SK-N-SH (cell line): ENCODE data around the gene CBX8.
A peak's percentile ranks its signal among the peaks of the same experiment; 100 is the strongest.

Experiments used
- EZH2phosphoT487 ChIP-seq: fragments of 200-600 bp; sonication (generic); IDR thresholded peaks from 2 replicates; pipeline ENCODE4 v1.6.1; 2017; ENCODE audit warnings: low read depth, mixed run types, mild to moderate bottlenecking, antibody characterized with exemption, moderate library complexity, borderline replicate concordance
- GABPA ChIP-seq: IDR thresholded peaks from 2 replicates; pipeline ENCODE4 v1.4.0; 2012; ENCODE audit warnings: low read depth, mild to moderate bottlenecking
- GATA2 ChIP-seq: sonication (generic); formaldehyde crosslinking; IDR thresholded peaks from 2 replicates; pipeline ENCODE4 v1.5.0; 2020; ENCODE audit warnings: mild to moderate bottlenecking, missing genetic modification reagents
- POLR2AphosphoS5 ChIP-seq: IDR thresholded peaks from 2 replicates; pipeline ENCODE4 v1.6.1; 2012; ENCODE audit warnings: low read depth, low read length
- SIN3A ChIP-seq: IDR thresholded peaks from 2 replicates; pipeline ENCODE4 v1.6.1; 2012; ENCODE audit warnings: low read depth, mild to moderate bottlenecking, low read length, moderate library complexity, borderline replicate concordance
- TAF1 ChIP-seq: IDR thresholded peaks from 2 replicates; pipeline ENCODE4 v1.6.1; 2012; ENCODE audit warnings: low read depth, mild to moderate bottlenecking, low read length, moderate library complexity, borderline replicate concordance
- TF ChIP-seq, protein P1 (sequence below): fragments of 200-600 bp; sonication (generic); IDR thresholded peaks from 2 replicates; pipeline ENCODE4 v1.6.1; 2017; ENCODE audit warnings: antibody characterized with exemption, mild to moderate bottlenecking, moderate library complexity
- TF ChIP-seq, protein P2 (sequence below): fragments of 150-350 bp; IDR thresholded peaks from 2 replicates; pipeline ENCODE4 v1.6.1; 2017; ENCODE audit warnings: antibody characterized with exemption, low read length, low read depth, borderline replicate concordance

DNA sequence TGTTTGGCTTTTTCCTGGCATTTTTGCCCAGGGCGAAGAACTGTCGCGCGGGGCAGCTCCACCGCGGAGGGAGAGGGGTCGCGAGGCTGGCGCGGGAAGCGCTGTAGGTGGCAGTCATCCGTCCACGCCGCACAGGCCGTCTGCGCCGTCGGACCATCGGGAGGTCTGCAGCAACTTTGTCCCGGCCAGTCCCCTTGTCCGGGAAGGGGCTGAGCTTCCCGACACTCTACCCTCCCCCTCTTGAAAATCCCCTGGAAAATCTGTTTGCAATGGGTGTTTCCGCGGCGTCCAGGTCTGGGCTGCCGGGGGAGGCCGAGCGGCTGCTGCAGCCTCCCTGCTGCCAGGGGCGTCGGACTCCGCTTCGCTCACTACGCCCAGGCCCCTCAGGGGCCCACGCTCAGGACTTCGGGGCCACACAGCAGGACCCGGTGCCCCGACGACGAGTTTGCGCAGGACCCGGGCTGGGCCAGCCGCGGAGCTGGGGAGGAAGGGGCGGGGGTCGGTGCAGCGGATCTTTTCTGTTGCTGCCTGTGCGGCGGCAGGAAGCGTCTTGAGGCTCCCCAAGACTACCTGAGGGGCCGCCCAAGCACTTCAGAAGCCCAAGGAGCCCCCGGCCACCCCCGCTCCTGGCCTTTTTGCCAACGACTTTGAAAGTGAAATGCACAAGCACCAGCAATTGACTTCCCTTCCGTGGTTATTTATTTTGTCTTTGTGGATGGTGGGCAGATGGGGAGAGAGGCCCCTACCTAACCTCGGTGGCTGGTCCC, 44.7 kb upstream of the CBX8 start:
- no peak for TF ChIP-seq POLR2AphosphoS5
- no peak for TF ChIP-seq GABPA
- TF ChIP-seq, protein P1, sequence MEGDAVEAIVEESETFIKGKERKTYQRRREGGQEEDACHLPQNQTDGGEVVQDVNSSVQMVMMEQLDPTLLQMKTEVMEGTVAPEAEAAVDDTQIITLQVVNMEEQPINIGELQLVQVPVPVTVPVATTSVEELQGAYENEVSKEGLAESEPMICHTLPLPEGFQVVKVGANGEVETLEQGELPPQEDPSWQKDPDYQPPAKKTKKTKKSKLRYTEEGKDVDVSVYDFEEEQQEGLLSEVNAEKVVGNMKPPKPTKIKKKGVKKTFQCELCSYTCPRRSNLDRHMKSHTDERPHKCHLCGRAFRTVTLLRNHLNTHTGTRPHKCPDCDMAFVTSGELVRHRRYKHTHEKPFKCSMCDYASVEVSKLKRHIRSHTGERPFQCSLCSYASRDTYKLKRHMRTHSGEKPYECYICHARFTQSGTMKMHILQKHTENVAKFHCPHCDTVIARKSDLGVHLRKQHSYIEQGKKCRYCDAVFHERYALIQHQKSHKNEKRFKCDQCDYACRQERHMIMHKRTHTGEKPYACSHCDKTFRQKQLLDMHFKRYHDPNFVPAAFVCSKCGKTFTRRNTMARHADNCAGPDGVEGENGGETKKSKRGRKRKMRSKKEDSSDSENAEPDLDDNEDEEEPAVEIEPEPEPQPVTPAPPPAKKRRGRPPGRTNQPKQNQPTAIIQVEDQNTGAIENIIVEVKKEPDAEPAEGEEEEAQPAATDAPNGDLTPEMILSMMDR, result no peak
- TF ChIP-seq SIN3A, result no peak
- TF ChIP-seq GATA2, result no peak
- no peak for TF ChIP-seq TAF1
- TF ChIP-seq, protein P2, sequence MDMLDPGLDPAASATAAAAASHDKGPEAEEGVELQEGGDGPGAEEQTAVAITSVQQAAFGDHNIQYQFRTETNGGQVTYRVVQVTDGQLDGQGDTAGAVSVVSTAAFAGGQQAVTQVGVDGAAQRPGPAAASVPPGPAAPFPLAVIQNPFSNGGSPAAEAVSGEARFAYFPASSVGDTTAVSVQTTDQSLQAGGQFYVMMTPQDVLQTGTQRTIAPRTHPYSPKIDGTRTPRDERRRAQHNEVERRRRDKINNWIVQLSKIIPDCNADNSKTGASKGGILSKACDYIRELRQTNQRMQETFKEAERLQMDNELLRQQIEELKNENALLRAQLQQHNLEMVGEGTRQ, result no peak
- TF ChIP-seq EZH2phosphoT487, result peak; percentile 98
